NCI-H2107 (cell line): ENCODE data around the gene BET1L.

ENCODE experiments used
- DNase-seq: peaks from one replicate; lab custom pipeline; 2025; lab: John Stamatoyannopoulos, UW

BET1L gene

DNA sequence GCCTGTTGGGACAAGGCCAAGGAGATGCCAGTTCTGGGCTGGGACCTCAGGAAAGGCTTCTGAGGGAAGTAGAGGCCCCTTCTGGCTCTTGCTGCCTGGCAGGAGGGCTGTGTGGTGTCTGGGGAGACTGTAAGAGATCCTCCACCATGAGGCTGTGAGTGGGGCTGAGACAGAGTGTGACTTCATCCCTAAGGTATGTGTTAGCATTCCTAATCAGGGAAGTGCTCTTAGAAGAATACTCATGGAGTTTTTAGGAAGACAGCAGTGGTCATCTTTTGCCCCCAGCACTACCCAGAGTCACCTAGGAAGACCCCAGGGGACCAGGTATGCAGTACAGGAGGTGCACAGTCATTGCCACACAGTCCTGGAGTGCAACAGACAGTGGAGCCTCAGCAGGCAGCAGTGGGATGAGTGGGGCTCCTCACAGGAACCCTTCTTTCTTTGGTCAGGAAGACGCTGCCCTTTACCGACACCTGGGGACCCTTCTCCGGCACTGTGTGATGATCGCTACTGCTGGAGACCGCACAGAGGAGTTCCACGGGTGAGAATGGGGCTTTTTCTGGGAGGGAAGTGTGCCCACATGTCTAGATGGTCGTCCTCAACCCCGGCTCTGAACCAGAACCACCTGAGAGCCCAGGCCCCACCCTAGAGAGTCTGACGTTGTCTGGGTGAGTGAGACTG, 3.1 kb upstream of the BET1L start:
- DNase-seq: no peak

DNA sequence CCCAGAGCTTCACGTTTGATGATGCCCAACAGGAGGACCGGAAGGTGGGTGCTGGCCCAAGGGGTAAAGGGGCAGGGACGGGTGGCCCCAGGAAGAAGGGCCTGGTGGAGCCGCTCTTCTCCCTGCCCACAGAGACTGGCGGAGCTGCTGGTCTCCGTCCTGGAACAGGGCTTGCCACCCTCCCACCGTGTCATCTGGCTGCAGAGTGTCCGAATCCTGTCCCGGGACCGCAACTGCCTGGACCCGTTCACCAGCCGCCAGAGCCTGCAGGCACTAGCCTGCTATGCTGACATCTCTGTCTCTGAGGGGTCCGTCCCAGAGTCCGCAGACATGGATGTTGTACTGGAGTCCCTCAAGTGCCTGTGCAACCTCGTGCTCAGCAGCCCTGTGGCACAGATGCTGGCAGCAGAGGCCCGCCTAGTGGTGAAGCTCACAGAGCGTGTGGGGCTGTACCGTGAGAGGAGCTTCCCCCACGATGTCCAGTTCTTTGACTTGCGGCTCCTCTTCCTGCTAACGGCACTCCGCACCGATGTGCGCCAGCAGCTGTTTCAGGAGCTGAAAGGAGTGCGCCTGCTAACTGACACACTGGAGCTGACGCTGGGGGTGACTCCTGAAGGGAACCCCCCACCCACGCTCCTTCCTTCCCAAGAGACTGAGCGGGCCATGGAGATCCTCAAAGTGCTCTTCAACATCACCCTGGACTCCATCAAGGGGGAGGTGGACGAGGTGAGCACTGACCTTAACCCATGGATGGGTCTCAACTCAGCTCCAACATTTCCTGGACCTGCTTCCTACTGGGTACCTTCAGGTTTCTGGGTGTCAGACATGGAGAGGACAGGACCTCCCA, 2.3 kb upstream of the BET1L start:
- DNase-seq: no peak

DNA sequence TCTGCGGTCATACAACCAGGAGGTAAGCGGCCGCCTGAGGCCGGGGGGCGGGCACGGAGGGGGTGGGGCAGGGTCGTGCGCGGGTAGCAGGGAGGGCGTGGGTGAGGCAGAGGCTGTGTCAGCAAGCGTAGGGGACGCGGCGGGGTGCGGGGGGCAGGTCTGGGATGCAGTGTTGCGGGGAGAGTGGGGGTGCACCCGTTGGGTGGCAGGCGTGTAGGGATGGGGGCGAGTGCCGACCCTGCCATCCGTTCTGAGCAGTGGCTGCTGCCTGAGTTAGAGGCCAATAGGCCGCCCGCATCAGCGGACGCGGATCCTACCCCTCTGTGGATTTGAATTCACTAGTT, 1.7 kb upstream of the BET1L start:
- DNase-seq: no peak

DNA sequence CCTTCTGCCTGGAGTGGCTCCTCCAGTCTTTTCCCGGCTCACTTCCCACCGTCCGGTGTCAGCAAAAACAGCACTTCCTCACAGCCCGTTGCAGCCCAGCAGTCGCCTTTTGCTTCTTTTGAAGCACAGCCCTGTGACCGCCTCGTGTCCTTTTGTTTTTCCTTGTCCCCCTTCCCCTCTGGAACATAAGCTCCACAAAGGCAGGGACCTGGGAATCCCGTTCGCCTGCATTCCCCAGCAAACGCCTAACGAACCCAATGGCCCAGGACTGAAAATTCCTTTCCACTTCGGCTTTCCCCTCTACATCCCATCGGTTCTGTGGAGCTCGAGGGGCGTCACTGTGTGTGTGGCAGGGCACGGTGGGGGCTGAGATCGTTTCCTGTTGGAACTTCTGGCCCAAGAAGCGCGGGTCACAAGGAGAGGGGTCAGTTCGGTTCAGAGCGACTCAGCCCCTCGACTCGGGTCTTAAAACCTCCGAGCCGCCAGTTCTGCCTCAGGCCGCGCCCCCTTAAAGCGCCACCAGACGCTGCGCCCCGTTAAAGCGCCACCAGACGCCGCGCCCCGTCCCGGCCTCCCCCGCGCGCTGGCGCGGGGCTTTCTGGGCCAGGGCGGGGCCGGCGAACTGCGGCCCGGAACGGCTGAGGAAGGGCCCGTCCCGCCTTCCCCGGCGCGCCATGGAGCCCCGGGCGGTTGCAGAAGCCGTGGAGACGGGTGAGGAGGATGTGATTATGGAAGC, 1.1 kb upstream of the BET1L start:
- peak; percentile 60 for DNase-seq

DNA sequence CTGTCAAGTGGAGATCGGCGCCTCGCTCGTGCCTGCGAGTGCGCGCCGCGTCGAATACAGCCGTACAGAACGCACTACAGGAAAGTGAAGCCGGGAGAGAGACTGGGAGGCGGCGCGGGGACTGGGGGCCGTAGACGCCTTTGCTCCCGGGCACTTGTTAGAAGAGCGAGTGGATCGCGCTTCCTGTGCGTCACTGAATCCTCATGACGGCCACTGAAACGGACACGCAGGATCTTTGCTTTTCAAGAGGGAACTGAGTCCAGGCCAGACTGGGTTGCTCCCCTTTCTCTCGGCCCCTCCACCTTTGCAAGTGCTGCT, 623 bp upstream of the BET1L start:
- no peak for DNase-seq

DNA sequence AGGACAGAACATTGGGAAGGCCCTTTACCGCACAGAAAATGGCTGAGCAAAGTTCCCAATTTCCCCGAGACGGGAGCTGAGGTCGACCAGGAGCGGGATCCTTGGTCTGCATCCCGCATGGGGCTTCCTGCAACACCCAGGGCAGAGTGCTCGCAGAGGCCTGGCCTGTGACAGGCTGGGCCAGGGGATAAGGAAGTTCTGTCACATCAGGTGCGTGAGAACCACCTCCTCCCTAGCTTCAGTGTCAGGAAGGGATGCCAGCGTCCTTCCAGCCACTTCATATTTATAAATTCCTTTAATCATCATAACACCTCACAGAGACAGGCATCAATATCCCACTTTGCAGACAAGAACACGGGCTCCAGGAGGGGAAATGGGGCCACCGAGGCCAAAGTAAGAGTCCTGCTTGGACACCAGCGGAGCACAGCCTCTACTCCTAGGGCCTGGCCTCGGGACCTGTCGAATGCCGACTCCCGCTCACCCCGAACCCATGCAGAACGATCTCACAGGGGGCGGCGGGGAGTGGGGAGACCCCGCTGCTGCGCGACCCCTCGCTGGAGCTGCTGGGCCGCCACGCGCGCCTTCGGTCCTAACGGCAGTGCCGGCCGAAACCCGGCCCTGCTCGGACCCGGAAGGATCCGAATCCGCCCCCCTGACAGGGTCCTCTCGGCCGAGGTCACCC, 532 bp downstream of the BET1L start:
- no peak for DNase-seq

DNA sequence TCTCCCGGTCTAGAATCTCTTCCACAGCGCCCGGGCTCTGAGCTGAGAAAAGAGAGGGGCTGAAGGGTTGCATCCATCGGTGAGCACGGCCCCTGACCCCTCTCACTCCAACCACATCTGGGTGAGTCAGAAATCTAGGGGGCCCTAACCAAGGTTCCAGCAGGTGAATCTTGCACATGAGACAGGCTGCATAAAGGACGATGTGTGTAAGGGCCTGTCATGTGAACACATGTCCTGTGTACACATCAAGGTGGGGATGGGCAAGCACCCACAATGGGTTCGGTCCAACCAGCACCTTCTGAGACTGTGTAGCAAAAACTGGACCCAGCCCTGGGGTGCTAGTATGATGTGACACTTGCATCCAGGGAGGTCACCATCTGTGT, 1.2 kb downstream of the BET1L start:
- no peak for DNase-seq

DNA sequence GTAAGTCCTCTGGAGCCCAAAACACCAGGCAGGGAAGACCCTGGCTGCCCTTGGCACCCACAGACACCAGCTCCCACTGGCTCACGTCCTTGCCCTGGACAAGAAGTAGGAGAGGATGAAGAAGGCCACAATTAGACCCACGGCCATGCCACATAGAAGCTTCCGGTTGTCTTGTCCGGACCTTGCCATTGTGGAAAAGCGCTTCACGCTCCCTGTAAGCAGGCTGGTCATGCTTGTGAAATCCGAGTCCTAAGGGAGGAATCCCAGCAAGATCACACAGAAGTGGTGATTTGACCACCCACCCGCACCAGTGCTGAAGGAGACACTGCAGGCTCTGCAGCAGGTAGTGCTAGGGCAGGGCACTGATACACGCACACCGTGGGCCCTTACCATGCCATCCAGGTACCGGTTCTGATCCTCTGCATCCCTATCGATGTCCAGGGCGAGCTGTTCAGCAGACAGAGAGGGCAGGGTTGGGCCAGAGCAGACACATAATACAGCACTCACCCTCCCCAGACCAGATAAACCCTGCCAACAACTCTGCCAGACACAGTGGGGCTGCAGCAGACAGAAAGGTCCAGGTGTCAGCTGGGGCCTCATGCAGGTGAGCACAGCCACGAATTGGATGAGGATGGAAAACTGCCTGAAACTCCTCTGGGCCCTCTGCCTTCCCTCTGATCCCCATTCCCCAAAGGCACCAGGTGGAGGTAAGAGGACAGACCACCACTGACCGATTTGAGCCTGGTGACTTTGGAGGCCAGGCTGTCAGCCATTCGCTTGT, 1.8 kb downstream of the BET1L start:
- DNase-seq: no peak

DNA sequence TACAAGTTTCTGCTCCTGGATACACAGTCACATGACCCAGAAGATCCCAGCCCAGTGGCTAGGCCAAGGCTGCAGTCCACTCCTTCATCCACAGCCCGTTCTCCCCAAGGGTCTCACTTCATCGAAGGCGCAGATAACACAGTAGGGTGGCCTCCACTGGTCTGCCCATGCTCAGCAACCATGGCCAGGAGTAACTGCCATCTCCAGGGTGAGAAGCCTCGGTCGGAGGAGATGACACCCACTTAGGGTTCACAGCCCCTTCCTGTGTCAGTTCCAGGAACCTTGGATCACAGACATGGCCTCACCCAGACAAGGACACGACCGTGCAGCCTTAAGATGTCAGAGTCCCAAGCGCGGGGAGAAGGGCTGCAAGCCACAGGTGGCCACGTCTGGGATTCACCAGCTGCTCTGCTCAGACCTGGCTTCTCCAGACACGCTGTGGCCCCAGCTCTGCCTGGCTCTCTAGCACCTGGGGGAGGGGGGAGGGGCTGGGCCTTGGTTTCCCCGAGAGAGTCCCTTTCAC, 2.6 kb downstream of the BET1L start:
- DNase-seq: no peak

DNA sequence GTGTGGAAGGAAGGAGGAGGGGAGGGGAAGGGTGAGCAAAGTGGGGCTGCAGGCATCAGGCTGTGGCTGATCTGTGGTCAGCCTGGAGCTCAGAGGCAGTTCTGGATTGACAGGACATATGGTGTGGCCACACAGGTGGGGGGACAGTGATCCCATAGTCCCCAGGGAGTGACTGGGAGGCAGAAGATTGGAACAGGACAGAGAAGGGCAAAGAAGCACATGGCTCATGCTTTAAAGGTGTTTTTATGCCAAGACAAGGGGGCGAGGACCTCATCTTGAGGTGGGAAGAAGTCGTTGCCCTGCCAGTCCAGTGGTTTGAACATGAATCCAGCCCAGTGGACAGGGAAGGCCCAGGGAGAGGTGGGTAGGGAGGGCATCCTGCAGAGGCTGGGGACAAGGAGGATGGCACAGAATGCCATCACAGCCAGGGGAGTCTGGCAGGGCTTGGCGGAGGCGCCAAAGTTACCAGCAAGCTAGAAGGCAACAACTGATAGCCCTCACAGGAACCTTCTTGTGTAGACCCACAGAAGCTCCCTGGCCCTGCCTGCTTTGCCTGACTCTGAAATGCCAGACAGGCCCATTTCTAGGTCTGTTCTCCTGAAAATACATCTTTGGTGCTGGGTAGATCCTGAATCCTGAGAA, 3.1 kb downstream of the BET1L start:
- DNase-seq: no peak

DNA sequence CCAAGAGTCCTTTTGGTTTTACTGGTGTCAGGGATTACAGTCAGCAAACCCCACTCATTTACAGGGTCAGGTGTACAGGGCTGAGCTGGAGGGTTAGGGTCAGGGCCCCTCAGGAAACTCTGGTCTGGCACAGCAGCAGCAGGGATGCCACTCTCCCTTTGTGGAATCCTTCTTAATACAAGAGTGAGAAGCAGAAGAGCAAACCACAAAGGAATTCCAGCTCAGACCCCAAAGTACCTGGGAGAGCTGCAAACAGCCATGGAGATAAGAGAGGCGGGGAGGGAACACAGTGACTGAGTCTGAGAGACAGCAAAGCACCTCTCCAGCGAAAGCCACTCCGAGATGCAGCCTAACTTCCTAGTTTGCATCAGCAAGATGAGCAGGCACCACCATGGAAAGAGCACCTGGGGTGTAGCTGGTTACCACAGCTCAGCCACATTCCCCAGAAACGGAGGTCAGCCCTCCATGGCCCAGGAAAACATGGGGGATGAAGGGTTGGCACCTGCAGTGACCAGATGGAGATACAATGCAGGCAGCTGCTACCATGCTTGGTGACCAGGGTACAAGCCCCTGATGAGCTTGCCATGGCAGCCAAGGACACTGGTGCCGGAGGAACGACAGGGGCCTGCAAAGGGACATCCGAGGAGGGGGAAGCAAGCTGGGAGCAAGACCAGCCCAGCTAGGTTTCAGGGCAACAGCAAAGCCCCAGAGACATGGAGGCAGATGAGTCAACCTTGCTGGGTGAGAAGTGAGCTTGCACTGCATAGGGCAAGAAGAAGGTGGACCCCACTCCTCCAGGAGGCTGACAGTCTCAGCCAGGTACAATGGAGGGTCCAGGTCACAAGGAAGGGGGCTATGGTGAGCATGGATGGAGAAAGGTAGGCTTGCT, 3.9 kb downstream of the BET1L start:
- no peak for DNase-seq

DNA sequence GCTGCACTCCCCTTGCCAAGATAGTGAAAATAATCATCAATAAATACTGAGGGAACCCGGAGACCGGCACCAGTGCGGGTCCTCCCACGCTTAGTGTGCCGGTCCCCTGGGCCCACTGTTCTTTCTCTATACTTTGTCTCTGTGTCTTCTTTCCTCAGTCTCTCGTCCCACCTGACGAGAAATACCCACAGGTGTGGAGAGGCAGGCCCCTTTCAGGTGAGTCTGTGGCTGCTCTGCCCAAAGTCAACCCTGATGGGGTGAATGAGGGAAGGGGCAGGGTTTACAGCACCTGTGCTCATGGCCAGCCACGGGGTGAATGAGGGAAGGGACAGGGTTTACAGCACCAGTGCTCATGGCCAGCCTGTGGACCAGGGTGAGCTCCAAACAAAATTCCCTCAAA, 4.7 kb downstream of the BET1L start:
- no peak for DNase-seq

DNA sequence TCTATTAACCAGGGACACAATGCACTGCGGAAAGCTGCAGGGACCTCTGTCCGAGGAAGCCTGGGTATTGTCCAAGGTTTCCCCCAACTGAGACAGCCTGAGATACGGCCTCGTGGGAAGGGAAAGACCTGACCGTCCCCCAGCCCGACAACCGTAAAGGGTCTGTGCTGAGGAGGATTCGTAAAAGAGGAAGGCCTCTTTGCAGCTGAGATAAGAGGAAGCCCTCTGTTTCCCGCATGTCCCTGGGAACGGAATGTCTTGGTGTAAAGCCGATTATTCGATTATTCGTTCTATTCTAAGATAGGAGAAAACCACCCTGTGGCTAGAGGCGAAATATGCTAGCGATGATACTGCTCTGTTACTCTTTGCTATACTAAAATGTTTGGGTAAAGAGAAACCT, 5.2 kb downstream of the BET1L start:
- DNase-seq: no peak

DNA sequence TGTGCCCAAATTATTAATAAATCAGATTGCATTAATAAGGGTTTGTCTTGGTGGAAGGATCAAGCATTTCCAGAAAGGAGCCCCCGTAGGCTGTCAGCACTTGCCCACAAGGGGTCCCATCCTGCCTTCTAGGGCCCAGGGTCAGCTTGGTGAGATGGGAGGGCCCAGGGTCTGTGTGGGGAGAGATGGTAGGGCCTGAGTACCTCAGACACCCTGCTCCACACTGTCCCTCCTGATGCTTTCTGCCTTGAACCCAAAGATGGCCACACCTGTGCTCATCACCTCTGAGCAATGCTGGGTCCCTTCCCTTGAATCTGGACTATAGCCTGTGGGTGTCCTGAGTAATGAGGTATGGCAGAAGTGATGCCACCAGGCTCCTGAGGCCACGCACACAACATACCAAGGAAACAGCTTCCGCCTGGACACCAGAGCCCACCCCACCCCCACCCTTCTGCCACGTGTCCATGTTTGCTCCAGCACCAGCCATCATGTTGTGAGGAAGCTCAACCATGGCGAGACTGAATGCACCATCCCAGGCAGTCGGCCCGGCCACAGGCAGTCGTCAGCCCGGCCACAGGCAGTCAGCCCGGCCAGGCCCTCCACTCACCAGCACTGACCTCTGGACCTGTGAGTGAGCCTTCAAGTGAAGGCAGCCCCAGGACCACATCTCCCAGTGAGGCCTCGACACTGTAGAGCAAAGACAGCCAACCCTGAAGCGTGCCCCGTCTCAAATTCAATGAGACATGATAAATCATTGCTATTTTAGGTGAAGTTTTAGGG, 6.8 kb downstream of the BET1L start:
- DNase-seq: no peak

DNA sequence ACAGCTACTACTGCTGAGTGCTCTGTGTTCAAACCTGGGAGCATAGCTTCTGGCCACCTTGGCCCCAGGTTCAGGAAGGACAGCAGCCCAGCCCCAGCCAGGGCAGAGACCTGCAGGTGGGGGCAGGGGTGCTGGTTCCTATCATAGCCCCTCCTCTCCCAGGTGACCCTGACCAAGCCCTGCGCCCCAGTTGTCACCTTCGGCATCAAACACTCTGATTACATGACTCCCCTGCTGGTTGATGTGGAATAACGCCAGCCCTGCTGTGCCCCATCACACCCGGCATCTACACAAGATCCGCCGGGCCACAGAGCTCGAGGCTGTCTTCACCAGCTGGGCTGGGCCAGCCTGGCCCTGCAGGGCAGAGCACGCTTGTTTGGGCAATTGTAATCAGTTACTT, 7.4 kb downstream of the BET1L start:
- no peak for DNase-seq

DNA sequence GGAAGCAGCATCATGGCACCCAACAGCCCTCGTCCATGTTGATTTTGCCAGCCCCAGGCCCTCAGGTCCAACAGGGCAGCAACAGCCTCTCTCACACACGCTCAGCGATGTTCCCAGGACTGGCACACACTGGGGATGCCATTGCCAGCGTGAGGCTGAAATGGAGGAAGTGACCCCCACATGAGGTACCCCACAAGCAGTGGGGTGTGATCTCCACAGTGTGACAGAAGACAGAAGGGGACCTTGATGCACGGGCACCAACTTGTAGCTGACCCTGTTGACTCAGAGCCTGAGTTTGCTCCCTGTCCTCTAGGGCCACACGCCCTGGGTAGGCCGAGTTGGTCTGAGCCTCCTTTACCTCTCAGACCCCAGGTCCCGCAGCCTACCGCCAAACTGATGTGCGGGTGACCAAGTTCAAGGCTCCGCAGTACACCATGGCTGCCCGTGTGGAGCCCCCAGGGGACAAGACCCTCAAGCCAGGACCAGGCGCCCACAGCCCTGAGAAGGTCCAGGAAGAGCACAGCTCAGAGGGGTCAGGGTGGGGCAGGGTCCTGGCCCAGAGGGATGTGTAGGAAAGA, 8.1 kb downstream of the BET1L start:
- DNase-seq: no peak

DNA sequence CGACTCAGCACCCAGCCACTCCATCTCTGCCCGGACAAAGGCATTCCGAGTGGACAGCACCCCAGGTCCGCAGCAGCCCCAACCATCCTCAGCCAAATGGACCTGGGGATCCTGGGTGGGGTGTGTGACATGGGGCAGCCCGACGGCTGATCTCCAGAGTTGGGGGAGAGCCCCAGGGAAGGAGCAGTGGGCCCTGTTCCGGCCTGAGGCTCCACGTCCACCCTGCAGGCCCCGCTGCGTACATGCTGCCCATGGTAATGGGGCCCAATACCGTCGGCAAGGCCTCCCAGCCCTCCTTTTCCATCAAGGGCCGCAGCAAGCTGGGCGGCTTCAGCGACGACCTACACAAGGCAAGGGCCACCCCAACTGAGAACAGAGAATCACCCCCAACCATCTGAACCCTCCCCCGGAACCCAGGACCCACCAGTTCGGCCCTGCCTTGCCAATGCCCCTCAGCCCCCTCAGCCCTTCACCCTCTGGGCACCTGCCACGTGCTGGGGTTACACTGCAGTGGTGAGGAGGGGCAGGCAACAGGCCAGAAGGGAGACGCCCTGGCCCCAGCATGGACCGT, 8.9 kb downstream of the BET1L start:
- DNase-seq: no peak

DNA sequence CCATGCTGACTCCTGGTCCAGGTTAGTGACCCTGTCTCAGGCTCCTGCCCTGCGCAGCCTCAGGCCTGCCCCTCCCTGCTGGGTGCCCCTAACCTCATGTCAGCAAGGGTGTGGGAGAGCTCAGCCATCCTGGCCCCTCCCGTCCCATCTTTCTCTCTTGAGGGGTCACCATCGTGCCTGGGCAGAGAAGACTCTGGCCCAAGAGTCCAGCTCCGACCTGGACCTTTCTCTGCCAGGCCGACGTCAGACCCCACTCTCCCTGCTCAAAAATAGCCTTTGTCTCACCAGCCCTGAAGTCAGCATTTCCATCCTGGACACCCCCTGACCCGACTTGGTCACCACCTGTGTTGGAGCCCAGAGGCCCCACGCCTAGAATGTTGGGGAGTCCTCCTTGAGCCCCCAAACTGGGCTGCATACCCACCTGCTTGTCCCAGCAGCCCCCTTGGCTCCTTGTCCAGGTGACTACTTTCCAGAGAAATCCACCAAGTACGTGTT, 9.4 kb downstream of the BET1L start:
- DNase-seq: no peak
